ENCODE results near the gene FGF13.

GRCh38 chrX:138704101-138704500 lies 7.4 kb downstream of the FGF13 start:
- TF ChIP-seq CTCF (IDR thresholded peaks at IDR 0.05; ENCODE audit: insufficient read depth, low read depth, low read length) (no peak), EZH2 (IDR thresholded peaks at IDR 0.05; ENCODE audit: insufficient read depth, low read length) (no peak)

Data from astrocyte (in vitro differentiated cells and primary cell).